DMS53 treated with DMSO at 0.1 percent for 48 hours (cell line): ENCODE measurements around the gene TERB2.
"Not testable (repeated sequence)": the region's sequence is repeated elsewhere in the genome, so short reads cannot be mapped to it uniquely, and the experiment has no call there.

Source experiments
- DNase-seq: peaks from one replicate; lab custom pipeline; 2025; ENCODE audit not compliant: unreplicated experiment; lab: John Stamatoyannopoulos, UW

The TERB2 gene, protein sequence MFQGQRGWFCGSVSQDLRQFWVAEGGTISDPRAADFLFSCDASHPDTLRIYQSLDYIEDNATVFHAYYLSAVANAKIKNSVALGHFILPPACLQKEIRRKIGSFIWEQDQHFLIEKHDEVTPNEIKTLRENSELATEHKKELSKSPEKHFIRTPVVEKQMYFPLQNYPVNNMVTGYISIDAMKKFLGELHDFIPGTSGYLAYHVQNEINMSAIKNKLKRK

DNA sequence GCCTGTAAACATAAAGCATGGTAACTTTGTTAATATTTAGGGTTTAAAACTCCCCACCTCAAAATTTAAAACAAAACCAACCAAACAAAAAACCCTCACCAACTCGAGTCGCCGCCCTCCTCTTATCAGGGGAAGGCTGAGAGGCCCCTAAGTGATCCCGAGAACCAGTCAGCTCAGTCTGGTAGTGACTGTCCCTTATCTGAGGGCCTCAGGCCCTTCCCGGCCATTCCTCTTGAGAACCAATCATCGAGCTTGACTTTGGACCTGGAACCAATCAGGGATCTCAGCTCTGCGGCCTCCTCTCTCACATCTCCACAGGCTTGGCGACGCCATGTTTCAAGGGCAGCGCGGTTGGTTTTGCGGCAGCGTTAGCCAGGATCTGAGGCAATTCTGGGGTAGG, at the start of gene TERB2:
Gene TERB2 (plus strand): TSS at position 300 of the 400 bp plus-strand sequence. CDS start 32 bp downstream, at position 332.
- DNase-seq: no peak

- no peak for DNase-seq
Observed at GRCh38 chr15:44909423-44909822, 47.1 kb upstream of the TERB2 start.

DNA sequence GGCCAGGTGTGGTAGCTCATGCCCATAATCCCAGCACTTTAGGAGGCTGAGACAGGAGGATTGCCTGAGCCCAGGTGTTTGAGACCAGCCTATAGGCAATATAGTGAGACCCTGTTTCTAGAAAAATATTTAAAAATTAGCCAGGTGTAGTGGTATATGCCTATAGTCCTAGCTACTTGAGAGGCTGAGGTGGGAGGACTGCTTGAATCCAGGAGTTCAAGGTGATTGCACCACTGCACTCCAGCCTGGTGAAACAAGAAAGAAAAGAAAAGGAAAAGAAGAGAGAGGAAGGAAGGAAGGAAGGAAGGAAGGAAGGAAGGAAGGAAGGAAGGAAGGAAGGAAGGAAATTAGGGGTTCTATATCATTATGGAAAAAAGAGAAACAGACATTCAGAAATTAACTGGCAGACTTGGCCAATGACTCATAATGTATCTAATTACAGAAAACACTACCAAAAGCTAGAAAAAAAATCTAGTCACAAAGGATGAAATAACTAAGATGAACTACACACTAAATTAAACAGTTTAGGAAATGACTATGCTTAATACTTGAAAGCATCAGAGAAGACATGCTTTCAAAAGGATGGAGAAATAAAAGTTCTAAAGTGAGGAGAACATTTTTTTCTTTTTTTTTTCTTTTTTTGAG, 45.4 kb upstream of the TERB2 start:
- no peak for DNase-seq

DNA sequence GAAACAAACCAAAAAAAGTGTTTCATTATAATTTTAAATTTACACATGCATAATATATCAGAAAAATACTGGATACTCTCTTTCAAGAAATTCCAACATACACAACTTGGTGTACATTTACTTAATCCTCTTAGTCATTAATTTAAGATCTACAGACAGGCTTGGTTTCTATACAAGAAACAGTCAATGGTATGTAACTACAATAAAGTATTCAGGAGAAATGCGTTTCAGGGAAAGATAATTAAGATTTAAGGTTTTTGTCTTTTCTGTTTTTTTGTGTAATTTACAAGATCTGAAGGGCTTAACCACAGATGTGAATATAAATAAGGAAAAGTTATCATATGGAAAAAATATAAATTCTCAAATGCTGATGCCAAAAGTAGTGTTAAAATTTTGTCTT, 44.3 kb upstream of the TERB2 start:
- not testable (repeated sequence) for DNase-seq

DNA sequence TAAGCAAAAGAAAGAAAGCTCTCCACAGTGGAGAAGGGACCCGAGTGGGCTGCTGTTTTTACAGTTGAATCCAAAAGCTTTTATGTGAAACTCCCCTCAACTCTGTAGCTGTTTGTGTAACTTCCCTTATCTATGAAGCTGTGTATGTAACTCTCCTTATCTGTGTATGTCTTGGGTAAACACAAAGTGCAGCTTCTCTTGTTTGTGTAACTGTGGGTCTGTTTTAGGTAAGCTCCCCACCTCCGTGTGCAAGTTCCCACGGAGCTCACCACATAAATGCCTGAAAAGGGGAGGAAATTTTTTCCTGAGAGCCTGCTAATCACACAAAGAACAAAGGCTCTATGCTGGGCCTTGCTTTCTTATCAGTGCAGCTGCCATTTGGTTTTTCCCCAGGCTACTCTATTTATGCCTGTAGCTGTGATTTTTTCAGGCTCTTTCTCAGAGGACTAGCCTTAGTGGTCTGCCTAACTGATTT, 43.5 kb upstream of the TERB2 start:
- DNase-seq: not testable (repeated sequence)

DNA sequence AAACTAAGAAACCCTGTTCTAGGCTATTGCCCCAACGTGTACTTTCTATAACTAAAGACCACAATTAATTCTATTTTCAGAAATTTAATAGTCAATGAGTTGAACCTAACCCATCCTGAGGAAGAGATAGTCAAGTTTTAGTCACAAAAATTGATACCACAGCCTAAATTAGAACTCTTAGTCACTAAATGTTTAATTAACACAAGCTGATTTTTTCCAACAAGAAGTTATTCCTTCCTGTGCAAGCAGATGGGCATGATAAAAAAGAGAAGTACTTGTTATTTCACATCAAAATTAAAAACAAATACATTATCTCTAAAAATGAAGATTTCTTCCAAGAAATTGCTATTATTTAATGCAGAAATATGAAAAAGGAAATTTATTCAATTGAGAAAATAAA, 38.4 kb upstream of the TERB2 start:
- no peak for DNase-seq

GRCh38 chr15:44928658-44929057, 27.8 kb upstream of the TERB2 start:
- not testable (repeated sequence) for DNase-seq

DNA sequence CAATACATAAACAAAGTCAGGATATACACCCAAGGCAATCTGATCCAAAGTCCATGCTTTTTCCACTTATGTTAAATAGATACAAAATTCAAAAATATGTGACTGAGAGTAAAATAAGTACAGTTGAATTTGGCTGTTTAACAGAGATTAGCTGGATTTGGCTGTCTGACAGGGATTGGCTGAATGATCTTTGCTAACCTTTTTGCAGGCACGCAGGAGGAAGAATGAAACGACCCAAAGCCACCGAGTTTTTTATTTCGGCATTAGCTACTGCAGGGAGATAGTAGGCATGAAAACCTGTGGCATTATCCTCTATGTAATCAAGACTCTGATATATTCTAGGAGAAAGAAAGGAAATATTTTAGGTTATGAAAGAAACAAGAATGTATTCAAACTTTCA, 26.2 kb upstream of the TERB2 start:
- not testable (repeated sequence) for DNase-seq

GRCh38 chr15:44958302-44958701, 1.8 kb downstream of the TERB2 start:
- DNase-seq: not testable (repeated sequence)

DNA sequence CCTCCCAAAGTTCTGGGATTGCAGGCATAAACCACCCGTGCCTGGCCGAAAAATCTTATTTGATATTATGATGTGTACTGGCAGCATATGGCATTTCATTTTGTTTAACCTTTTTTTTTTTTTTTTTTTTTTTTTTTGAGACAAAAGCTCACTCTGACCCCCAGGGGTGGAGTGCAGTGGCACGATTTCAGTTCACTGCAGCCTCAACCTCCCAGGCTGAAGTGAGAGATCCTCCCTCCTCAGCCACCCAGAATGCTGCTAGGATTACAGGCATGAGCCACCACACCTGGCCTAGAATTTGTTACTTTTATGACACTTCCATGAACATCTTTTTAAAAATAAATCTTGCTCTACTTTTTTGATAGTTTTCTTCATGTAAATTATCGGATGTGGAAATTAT, 12.0 kb downstream of the TERB2 start:
- no peak for DNase-seq

DNA sequence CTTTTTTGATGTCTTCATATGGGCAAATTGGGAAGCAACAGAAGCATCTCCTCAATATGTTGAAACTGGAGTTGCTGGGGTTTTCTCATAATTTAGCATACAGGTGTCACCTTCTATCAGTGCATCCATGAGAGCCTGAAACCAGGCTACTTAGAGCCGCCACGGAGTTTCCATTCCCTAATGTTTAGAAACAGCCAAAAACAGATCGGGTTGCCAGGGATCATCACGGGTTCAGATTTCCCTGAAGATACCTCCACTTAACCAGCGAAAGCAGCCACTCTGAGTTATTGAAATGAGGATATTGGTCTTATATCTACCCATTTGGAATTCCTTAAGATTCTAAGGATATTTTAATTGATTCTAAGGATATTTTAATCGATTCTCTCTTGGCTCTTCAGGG, 14.5 kb downstream of the TERB2 start:
- no peak for DNase-seq

GRCh38 chr15:44976183-44976582, 19.7 kb downstream of the TERB2 start:
- not testable (repeated sequence) for DNase-seq

GRCh38 chr15:44977781-44978180, 21.3 kb downstream of the TERB2 start:
- not testable (repeated sequence) for DNase-seq

DNA sequence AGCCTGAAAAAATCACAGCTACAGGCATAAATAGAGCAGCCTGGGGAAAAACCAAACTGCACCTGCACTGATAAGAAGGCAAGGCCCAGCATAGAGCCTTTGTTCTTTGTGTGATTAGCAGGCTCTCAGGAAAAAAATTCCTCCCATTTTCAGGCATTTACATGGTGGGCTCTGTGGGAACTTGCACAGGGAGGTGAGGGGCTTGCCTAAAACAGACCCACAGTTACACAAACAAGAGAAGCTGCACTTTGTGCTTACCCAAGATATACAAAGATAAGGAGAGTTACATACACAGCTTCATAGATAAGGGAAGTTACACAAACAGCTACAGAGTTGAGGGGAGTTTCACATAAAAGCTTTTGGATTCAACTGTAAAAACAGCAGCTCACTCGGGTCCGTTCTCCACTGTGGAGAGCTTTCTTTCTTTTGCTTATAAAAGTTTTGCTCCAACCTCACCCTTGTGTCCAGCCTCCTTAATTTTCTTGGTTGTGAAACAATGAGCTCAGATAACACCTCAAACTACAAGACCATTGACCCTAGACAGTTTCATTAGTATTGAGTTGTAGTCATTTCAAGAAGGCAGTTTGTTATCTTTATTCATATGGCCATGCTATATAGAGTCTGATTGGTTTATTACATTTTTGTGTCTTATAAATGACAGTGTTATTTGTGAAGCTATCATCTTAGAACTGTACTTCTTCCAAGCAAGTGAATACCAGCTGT, 23.3 kb downstream of the TERB2 start:
- not testable (repeated sequence) for DNase-seq

DNA sequence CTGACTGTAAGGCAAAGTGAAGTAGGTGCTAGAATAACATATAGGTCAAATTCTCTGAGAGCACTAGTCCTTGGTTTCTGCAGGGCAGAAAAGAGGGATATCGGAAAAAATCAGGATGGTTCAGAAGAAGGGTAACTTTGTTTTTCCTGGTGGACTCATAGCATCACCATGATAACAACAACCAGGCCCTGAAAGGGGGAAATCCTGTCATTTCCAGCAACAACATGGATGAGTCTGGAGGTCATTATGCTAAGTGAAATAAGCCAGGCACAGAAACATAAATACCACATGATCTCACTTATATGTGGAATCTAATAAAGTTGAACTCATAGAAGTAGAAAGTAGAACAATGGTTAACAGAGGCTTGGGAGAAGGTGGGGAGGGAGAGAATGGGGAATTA, 27.7 kb downstream of the TERB2 start:
- DNase-seq: not testable (repeated sequence)

- DNase-seq: not testable (repeated sequence)
Observed at GRCh38 chr15:44986346-44987055, 30.0 kb downstream of the TERB2 start.

- DNase-seq: not testable (repeated sequence)
Observed at GRCh38 chr15:44987711-44988110, 31.2 kb downstream of the TERB2 start.

DNA sequence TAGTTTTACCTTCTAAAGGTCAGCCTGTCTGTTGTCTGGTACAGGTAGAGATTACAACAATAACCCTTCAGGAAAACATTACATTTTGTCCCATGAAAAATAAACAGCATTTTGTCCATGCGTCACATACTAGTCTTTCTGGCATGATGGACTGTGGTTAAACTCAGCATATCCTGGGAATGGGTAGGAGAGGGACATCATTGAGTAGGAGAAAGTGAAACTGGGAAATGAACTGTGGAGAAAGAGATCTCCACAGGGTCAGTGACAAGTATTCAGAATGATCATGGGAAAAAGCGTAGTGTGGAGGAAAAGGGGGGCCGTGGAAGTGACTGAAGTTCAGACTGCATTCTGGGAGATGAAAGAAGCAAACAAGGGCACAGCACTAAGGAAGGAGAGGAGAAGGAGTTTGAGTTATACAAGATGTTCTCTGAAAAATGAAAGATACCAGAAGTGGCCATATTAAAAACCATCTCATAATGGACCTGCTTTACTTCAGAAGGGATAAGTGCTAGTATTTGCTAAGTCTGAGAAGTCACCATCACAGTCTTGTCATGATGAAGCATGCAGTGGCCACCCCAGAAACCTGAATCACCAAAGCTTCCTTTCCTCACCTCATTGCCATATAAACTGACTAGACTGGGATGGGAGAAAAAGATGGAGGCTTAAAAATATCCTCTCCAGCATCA, 31.8 kb downstream of the TERB2 start:
- not testable (repeated sequence) for DNase-seq

DNA sequence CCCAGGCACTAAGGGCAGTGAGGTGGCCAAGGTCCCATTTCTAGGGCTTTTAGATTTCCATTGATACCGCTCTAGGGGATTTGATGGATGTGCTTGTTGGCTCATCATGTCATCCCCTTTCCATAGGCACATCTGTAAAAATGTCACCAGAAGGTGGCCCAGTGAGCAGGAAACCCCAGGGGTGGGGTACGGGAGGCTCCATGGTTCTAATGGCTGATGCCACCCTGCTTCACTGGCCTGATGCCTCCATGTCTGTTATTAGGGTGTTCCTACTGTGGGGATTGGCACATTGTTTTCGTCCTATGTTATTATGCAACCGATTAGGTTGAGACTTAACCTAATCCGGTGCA, 32.4 kb downstream of the TERB2 start:
- DNase-seq: not testable (repeated sequence)

DNA sequence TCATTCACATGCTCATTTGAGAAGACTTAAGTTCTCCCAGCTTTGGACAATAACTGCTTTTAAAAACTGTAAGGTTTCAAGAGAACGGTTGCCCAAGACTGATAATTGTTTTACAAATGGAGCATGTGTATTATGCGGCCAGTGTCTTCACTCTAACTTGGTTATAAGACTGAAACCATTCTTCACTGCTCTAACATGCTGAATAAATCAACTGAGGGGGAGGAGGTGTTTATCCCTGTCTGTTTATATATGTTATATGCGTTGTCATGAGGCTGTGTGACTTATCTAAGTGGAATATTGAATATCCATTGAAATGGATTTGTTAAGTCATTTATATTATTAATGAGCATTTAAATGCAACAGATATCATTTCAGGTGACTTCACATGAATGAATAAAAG, 41.1 kb downstream of the TERB2 start:
- not testable (repeated sequence) for DNase-seq

DNA sequence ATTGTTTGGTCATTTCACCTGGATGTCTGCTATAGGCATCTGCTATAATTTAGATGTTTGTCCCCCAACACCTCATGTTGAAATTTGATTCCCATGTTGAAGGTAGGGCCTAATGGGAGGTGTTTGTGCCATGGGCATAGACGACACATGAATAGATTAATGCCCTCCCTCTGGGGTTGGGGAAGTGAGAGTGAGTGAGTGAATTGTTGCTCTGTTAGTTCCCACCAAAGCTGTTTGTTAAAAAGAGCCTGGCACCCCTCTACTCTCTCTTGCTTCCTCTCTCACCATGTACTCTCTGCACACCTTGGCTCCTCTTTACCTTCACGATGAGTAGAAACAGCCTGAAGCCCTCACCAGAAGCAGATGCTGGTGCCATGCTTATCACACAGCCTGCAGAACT, 42.6 kb downstream of the TERB2 start:
- DNase-seq: no peak
